Activated CD4-positive, alpha-beta T cell treated with anti-CD3 and anti-CD28 coated beads, Interleukin-2, amount 50 U/mL, for 24 hours (primary cell): ENCODE data around the gene C1orf174.

Experiments
- DNase-seq, 2 donors: peaks; one replicate each; pipeline ENCODE4 v3.0.0-alpha.2; 2020; ENCODE audit warnings: low read depth in 1 of 2, low spot score in 1 of 2

C1orf174 gene

DNA sequence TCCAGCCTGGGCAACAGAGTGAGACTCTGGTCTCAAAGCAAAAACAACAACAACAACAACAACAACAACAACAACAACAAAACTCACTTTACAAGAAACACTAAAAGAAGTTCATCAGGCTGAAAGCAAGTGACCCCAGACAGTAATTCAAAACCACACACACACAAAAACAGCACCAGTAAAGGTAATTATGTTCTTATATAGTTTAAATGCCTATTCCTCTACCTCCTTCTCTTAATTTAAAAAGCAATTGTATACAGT lies 1.7 kb downstream of the C1orf174 start:
- DNase-seq, result no peak

DNA sequence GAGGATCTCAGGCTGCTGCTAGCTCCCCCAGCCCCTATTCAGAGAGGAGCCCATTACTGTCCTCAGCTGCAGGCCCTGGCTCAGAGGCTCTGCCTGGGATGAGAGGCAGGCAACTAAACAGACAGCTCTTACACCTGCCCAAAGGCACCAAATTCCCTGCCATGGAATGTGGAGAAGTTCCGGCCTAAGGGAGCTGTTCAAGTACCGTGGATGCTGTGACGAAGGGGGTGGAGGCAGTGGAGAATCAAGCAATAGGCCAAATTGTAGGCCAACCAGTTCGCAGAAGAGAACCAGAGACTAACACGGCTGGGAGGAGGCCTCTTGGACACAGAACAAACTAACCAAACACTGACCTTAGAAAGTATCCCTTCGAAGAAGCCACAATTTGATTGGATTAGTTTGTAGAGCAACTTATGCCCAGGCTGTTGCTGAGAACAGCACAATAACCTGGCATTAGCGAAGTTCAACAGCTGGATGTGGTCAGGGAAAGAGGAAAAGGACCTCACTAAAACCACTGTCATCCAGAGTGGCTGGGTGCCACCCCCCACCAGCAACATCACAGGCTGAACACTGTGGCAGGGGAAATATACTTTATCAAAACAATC lies 3.6 kb downstream of the C1orf174 start:
- DNase-seq, result no peak

DNA sequence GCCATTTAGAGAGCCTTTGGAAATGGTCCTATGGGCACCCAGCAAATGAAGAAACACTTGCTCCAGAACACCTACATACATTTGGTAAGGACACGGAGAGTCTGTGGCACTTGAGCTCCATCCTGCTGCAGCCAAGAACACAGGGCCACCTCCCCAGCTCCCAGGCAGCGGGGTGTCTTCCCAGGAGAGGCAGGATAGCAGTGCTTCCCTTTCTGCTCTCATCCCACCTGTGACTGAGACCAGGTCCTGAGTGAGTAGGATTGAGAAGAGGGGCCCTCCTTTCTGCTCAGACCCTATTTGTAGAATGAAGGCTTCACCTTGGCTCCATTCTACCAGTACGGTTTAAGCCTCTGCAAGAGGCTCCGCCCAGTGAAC lies 4.1 kb downstream of the C1orf174 start:
- DNase-seq, result no peak

DNA sequence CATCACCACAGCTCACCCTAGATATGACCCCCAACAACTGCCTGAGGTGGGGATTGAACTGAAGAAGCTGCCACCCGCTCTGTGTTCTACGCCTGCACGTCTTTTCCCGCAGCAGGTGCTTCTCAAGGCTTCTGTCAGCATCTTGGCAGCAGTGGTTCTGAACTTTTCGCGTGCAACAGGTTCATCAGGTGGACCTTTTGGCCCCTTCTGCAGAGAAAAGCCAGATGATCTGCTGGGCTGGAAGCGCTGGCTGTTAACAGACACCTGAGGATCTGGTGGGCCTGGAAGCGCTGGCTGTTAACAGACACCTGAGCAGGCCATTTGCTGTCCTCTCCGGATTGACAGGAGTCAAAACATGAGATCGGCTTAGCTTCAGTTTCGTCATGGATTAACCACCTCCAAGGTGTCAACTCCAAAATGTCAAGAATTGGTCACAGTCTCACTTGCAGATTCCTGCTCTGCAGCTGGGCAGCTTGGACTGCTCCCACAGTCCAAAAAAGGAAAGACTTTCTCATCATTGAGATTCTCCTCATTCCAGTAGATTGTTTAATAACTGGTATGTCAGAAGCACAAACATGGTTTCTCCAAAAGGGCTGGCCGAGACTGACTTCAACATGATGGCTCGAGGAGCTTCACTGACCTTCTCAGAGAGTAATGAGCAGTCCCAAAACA lies 4.7 kb downstream of the C1orf174 start:
- no peak for DNase-seq

DNA sequence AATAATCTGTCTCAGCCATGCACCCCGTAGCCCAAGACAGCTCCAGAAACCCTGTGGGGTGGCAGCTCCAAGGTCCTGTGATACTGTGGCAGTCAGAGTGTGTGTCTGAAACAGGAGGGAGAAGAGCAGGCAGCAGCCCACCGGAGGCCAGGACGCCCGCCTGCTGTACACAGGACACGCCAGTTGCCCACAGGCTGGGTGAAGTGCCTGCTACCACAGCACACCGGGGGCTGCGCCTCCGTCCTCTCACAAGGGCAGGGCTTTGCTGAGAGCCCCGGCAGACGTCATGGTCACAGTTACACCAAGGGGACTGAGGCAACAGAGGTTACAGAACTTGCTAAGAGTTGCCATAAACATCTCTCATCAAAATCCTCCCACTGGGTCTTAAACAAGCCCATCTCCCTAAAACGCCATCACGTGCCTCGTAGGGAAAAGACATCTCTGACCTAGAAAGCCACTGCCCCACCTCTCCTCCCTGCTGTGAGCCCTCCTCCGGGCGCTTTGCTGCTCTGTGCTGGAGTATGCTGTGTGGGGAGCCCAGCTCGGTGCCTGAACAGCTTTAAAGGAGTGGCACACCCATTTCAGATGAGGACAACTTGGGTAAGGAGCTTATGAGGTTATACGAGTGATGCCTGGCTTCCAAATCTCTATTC lies 5.3 kb downstream of the C1orf174 start:
- DNase-seq, result no peak

DNA sequence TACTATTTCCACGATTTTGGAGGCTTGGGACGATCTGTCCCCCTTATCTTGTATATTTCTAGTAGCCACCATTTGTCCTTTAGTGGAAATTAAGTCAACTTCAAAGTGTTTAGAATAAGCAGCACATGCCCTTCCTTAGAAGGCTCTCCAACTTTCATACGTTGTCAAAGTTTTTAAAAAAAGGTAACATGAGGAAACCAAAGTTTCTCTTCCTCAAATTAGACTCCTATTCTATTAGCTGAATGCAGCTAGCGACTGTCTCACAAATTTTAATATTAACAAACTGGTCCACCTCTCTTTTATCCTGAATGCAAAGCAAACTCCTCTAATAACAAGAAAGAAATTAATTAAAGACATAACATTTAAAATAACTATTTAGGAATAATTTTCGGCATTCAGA lies 6.9 kb downstream of the C1orf174 start:
- DNase-seq, result no peak

DNA sequence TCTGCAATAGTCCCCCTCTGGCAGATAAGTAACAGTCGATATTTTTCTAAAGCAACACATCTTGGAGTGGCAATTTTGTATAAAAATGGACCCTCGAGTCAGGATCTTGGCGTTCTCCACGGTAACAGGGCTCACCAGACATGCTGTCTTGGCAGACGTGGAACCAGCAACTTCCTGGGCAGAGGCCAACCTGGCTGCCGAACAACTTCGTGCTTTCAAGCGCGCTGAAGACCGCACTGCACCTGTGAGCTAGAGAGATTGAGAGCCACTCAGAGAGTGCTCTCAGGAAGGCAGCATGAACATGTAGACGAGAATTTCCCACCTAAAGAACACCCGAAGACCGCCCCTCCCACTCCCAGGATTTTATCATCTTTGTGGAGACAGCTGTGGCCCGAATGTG lies 7.3 kb downstream of the C1orf174 start:
- no peak for DNase-seq

DNA sequence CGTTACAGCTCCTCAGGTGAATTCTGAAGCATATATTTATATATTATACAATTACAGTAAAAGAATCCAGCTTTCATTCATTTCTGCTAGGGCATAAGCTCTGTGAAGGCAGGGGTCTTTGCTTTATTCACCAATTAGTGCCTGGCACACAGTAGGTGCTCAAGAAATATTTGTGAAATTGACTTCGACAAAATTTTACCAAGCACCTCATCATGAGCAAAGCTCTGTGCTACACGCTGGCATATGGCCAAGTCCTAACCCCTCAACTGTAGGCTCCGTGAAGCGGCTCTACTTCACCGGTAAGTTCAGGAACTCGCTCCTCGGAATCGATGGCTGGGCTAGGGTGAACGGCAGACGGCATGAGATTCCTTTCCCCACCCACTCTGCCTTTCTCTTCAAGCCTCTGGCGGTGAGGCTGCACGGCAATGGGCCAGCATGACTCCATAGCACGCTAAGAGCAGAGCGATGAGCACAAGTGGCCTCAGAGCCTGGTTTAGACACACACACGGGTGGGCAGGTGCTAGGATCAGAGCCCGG lies 8.7 kb downstream of the C1orf174 start:
- no peak for DNase-seq

DNA sequence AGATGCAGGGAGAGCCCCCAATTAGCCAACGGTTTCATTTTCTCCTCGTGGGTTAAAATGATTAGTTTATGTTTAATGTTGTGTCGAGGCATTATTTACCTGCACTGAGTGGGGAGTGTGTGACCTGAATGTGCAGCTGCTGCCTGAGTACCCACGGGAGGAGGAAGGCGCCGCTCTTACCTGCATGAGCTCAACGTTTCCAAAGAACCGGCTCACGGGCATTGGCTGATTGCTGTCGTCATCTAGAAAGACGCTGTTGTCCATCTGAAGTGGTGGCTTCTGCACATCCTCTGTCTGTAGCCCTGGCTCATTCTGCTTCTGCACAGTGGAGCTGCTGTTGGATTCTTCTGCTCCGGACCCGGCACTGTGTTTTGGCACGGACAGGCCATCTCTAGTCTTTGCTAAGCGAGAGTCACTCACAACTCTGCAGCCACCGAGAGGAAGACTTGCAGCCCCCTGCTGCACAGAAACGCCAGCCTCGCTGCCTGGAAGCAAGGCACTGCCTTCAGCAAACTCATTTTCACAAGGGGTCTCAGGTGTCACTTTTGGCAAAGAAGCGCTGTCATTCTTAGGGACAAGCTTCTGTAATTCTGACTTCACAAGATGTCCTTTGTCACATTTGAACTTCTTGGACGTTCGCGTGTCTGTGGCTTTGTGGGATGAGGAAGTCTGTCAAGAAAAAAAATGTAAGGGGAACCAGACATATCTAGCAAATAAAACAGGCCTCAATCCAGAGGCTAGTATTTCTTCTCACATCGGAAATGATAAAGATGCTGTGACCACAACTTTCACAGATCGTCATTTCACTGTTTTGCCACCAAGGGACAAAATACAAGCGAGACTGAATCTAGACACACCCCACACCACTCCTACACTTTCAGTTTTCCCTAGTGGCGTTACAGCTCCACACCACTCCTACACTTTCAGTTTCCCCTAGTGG lies 9.4 kb downstream of the C1orf174 start:
- DNase-seq, result no peak

DNA sequence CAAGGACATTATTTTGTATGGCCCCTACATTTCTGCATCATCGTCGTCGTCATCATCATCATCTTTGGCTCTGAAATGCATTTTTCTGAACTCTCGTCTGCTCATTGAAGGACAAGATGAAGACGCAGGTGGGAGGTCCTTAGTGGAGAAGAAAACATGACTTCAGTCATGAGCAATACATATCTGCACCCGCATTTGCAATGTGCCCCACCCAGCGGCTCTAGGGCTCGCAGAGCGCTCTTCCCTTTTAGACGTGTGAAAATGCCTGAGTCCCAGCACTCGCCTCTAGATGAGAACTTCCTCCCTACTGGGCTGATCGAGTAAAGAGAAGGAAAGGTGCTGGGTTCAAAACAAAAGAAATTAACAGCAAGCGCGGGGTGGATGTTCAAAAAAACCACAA lies 10.1 kb downstream of the C1orf174 start:
- DNase-seq, result no peak

DNA sequence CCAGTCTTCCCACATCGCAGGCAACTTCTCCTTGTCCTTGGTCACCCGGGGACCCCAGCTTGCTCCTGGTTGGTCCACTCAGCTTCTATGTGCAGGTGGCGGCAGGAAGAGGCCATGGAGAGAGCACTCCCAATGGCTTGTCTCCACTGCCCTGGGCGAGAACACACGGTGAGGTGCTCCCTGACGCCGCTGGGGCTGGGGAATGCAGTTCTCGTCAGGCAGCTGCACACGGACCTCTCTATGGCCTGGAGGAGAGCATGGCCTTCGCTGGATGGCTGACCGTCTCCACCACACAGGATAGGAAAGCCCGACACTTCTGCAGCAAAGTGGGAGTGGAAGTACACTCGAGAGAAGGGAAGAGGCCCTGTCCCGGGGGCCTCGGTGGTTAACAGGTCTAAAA lies 11.8 kb downstream of the C1orf174 start:
- DNase-seq, result no peak

DNA sequence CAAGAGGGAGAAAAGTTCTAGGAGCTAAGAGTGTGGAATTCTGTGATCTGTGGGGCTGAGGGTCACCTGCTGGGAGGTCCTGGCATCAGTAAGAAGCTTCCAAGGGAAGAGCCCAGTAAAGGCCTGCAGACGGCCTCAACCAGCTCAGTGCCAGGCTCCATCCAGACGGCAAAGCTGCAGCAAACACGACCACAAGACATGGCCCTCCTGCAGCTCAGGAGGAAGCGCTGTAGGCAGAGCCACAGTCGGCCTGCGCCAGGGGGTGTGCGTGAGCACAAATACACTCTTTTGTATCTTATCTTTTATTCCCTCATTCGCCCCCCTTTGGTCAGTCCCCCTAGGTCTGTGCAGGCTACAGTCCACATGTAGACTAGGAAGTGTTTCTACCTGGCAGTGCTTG lies 13.4 kb downstream of the C1orf174 start:
- DNase-seq, result no peak

DNA sequence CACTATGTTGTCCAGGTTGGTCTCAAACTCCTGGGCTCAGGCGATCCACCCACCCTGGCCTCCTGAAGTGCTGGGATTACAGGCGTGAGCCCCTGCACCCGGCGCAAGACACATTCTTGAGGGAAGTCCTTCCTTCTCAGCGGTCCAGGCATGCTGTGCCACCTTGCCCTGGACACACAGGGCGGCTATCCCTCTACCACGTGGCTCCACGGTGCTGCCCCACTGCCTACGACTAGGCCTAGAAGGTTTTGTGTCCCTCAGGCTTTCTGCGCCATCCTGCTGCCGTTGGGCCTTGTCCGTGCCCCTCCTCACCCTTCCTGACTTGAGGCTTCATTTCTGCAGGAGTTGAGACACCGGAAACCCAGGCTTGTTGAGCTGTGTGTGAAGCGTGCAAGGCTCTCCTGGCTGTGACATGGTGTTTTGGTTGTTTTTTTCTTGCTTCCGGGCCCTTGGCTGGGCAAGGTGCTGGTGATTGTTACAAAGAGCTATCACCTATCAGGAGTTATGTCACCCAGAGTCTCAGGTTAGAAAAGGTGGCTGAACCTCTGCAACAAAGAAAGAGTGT lies 13.9 kb downstream of the C1orf174 start:
- DNase-seq, result no peak

DNA sequence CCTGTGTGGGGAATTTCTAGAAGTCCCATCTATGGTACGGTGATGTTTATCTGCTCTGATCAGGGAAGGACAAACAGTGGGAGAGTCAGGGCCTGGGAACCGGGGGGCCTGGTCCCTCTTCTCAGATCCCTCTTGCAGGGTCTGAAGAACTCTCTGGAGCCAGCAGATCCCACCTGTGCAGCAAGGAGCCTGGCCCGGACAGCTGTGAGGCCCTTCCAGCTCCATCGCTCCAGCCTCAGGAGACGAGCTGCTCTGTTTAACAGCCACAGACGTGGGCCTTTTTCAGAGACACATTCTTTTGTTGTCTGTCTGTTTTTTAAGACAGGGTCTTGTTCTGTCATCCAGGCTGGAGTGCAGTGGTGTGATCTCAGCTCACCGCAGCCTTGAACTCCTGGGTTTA lies 14.5 kb downstream of the C1orf174 start:
- no peak for DNase-seq

DNA sequence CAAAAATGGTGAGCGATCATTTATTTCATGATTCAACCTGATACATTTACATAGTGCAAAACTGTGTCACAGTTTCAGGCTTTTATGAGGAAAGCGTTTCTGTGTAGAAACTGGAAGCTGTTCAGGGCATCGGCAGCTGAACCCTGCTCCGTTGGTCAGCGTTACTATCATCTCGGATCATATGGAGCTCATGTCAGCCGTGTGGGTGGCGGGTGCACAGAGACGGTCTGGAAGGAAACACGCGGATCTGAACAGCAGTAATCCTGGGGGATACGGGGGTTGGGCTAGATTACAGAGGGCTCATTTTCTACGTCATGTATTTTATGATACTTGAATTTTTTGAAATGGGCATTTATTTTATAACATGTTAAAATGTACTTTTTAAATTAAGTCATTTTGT lies 15.1 kb downstream of the C1orf174 start:
- DNase-seq, result no peak

DNA sequence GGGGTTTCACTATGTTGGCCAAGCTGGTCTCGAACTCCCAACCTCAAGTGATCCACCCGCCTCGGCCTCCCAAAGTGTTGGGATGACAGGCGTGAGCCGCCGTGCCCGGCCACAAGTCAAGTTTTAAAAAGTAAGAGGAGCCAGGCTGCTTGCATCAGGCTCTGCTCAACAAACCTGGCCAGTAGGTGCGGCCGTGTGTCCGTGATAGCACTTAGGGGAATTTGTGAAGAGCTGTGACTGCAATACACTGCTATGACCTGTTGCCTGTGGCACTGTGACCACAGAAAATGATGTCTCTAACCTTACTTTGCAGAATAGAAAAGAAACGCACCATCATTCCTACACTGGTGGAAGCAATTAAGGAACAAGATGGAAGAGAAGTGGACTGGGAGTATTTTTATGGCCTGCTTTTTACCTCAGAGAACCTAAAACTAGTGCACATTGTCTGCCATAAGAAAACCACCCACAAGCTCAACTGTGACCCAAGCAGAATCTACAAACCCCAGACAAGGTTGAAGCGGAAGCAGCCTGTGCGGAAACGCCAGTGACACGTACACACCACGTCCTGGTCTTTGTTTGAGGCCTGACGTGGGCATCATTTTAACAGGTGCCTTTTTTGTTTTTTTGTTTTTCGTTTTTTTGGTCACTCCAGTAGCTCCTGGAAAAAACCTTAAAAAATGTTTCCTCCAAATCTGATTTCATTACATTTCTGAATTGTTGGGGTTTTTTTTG lies 16.7 kb downstream of the C1orf174 start:
- no peak for DNase-seq

DNA sequence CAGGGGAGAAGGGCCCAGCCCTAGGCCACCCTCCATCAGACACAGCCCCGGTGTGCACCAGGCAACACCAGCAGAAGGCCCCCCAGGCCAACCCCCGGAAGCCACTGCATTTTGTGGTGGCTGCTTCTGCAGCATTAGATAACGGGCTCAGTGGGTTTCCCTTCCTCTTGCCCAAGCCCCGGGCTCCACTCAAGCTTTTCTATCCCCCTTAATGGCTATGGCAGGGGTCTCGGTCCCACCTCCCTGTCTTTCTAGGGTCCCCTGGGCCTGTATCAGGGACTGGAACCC lies 18.9 kb downstream of the C1orf174 start:
- no peak for DNase-seq

DNA sequence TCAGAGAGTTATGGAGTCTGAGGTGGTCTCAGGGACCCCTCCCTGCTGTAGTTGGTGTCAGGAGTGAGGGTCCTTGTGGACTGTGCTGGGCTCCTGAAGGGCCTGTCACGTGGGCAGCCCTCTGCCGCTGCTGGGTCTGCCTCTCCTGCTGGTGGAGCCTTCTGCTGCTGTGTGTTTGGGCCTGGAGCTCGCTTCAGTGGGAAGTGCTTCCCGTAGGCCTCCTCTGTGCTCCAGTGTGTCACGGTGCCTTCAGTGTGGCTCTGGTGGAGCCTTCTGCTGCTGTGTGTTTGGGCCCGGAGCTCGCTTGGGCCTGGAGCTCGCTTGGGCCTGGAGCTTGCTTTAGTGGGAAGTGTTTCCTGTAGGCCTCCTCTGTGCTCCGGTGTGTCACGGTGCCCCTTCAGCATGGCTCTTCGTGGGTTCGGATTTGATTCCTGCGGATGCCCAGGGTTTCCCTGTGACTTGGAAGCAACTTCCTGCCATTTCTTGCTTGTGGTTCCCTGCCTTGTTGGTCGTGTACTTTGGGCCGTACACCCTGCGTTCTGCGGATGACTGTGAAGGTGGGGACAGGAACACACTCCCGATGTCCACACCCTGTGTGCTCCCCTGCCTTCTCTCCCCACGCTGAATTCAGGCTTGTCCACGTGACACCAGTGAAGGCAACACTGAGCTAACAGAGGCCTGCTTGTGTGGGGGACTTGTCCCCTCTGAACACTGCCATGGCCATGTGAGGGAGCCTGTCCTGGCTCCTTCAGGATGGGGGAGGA lies 19.5 kb downstream of the C1orf174 start:
- no peak for DNase-seq

DNA sequence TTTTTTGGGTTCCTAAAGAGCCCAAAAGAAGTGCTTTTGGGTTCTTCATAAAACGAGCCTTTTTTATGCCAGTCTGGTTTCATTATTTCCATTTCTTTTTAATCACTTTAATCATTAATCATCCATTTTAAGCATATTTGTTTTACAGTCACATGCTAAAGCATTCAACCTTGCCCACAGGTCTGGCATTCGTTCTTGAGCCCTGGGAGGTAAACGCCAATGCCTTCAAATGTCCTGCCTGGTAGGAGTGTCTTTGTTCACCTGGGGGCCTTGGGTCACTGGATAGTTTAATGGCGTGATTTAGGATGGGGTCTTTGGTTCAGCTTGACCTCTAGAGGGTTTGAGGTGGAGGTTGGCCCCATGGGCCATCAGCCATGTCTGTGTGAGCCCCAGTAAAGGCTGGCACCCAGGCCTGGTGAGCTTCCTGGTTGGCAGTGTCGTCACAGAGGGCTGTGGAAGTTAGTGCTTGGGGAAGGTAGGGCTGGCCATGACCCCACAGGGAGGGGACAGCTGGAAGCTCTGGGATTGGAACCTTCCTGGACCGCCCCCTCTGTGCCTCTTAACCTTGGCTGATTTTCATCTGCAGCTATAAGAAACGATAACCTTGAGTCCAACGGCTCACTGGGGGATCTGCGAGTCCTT lies 20.2 kb downstream of the C1orf174 start:
- no peak for DNase-seq

DNA sequence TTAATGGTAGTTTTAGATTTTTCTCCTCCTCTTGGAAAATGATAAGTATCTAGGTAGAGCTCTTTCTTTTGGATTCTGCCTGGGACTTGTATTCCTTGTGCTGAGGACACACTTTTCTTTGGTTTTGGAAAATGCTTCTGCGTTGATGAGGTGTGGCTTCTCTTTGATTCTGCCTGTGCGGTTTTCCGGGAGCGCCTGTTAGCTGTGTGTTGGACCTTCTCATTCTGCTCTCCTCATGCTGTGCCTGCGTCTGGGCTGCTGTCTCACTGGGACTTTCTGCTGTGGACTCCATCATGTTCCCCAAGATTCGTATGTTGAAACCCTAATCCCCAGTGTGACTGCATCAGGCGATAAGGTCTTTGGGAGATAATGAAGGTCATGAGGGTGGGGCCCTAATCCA lies 21.0 kb downstream of the C1orf174 start:
- no peak for DNase-seq
